NT2/D1 (cell line): ENCODE data around the gene KRTAP12-1.

Experiments used
- SUZ12 ChIP-seq: IDR thresholded peaks from 2 replicates; pipeline ENCODE4 v1.6.1; 2011; ENCODE audit not compliant: insufficient read length, insufficient read depth; ENCODE audit errors: extremely low read depth
- YY1 ChIP-seq: IDR thresholded peaks from 2 replicates; pipeline ENCODE4 v1.6.1; 2011; ENCODE audit not compliant: insufficient read length, insufficient read depth
- ZNF274 ChIP-seq: IDR thresholded peaks from 2 replicates; pipeline ENCODE4 v1.6.1; 2011; ENCODE audit warnings: mild to moderate bottlenecking, low read depth, low read length

GRCh38 chr21:44666401-44667320 is 15.3 kb downstream of the KRTAP12-1 start, which contains the start of gene KRTAP12-2:
- TF ChIP-seq SUZ12 (no peak), YY1 (no peak), ZNF274 (no peak)
